PC-3 (cell line): Measurements from ENCODE around the gene TGM3.

Experiments used
- EZH2 ChIP-seq: fragments of 300-600 bp; sonication (generic); IDR thresholded peaks from one replicate; pipeline ENCODE4 v1.6.1; 2017; ENCODE audit warnings: antibody characterized with exemption, mild to moderate bottlenecking, low read length; ENCODE audit not compliant: unreplicated experiment
- EZH2phosphoT487 ChIP-seq: fragments of 300-600 bp; sonication (generic); IDR thresholded peaks from 2 replicates; pipeline ENCODE4 v1.6.1; 2018; ENCODE audit warnings: mild to moderate bottlenecking, antibody characterized with exemption, low read length, borderline replicate concordance
- TF ChIP-seq, protein P1 (sequence below): fragments of 300-600 bp; sonication (generic); conservative IDR thresholded peaks from 2 replicates; pipeline ENCODE4 v1.5.1; 2017; ENCODE audit warnings: antibody characterized with exemption, low read depth, mild to moderate bottlenecking, low read length

DNA sequence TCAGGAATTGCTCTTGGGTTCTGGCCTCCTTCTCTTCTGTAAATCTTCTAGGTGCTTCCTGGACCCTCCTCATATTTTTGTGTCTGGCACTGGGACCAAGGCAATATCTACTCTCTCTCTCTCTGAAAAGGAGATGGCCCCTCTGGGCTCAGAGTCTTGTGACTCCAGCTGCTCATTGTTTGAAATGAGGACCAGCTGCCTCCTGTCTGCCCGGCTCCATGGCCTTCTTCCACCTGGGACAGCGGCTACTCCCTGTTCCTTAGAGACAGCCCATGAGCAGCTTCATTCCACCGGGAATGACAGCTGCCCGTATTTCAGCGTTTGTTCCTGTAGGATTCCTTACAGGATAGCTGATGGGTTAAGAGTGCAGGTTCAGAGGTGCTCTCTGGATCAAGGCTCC, 2.9 kb downstream of the TGM3 start:
- TF ChIP-seq, protein P1, sequence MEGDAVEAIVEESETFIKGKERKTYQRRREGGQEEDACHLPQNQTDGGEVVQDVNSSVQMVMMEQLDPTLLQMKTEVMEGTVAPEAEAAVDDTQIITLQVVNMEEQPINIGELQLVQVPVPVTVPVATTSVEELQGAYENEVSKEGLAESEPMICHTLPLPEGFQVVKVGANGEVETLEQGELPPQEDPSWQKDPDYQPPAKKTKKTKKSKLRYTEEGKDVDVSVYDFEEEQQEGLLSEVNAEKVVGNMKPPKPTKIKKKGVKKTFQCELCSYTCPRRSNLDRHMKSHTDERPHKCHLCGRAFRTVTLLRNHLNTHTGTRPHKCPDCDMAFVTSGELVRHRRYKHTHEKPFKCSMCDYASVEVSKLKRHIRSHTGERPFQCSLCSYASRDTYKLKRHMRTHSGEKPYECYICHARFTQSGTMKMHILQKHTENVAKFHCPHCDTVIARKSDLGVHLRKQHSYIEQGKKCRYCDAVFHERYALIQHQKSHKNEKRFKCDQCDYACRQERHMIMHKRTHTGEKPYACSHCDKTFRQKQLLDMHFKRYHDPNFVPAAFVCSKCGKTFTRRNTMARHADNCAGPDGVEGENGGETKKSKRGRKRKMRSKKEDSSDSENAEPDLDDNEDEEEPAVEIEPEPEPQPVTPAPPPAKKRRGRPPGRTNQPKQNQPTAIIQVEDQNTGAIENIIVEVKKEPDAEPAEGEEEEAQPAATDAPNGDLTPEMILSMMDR = no peak
- no peak for TF ChIP-seq EZH2
- no peak for TF ChIP-seq EZH2phosphoT487
